ENCODE results near the gene DGKZ.

DNA sequence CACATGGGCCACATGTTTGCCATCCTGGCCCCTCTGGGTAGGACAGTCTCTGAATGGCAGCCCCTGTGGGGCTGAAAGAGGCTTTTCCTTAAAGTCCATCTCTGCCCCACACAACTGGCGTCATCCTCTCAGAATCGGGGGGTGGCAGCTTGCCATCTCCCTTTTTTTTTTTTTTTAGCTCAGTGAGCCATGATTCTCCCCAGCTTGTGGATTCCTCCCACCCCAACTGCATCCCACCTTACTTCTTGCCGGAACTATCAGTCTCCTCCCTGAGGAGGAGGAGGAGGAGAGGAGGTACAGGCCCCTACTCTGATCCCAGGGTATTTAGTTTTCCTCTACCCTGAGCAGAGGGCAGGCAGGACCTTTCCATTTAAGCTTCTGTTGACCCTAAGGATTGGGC lies 3.4 kb downstream of the DGKZ start:
- TF ChIP-seq, protein P1, sequence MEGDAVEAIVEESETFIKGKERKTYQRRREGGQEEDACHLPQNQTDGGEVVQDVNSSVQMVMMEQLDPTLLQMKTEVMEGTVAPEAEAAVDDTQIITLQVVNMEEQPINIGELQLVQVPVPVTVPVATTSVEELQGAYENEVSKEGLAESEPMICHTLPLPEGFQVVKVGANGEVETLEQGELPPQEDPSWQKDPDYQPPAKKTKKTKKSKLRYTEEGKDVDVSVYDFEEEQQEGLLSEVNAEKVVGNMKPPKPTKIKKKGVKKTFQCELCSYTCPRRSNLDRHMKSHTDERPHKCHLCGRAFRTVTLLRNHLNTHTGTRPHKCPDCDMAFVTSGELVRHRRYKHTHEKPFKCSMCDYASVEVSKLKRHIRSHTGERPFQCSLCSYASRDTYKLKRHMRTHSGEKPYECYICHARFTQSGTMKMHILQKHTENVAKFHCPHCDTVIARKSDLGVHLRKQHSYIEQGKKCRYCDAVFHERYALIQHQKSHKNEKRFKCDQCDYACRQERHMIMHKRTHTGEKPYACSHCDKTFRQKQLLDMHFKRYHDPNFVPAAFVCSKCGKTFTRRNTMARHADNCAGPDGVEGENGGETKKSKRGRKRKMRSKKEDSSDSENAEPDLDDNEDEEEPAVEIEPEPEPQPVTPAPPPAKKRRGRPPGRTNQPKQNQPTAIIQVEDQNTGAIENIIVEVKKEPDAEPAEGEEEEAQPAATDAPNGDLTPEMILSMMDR (IDR thresholded peaks at IDR 0.05) = no peak
- TF ChIP-seq ZFX (IDR thresholded peaks at IDR 0.05; ENCODE audit: borderline replicate concordance) = no peak

Measured in 22Rv1 (cell line).